K562 (cell line): ENCODE data around the gene TOM1L2. TPM values are rescaled to one million over a fixed set of nuclear protein-coding genes. Genes with fewer than 3 reads are reported as not detected.

ENCODE experiments used
- ATAC-seq: fragments of 200-7000 bp; cut with Tn5 transposase; 3 replicates; pipeline ENCODE4 v1.9.1; 2020; ENCODE audit warnings: moderate library complexity
- BruUV-seq: library from RNA; stranded (reverse); fragments of 400-500 nt; replicated peaks from 2 replicates; lab custom pipeline; 2021; lab: Mats Ljungman, UMichigan
- CTCF ChIA-PET: fragments of 300-600 bp; formaldehyde crosslinking; extraction: SDS; loops from one replicate; lab custom pipeline; 2021; ENCODE audit warnings: low intra/inter-chr PET ratio; lab: Yijun Ruan, JAX
- POLR2A ChIA-PET: fragments of 300-600, 350-650 bp; sonication (Branson Sonifier 250); formaldehyde crosslinking; extraction: SDS; loops from one replicate; lab custom pipeline; 2021; ENCODE audit warnings: antibody characterized with exemption, inconsistent platforms; lab: Yijun Ruan, JAX
- DNase-seq, 4 experiments: peaks; one replicate each; pipeline versions ENCODE4 v3.0.0 to v3.0.0-alpha.2; 2011 to 2018; ENCODE audit warnings: low spot score in 3 of 4, mixed read lengths in 3 of 4; ENCODE audit errors: extremely low read depth in 1 of 4
- FAIRE-seq: peaks from 2 replicates; lab custom pipeline; 2011; peaks lifted over from hg19 to GRCh38; lab: Jason Lieb, UNC
- H2AFZ ChIP-seq: 2 replicates; pipeline ENCODE4 v1.6.0; 2011; ENCODE audit warnings: low read depth, low read length, control low read depth, inconsistent platforms
- H3K27ac ChIP-seq: fragments of 200-600 bp; 3 replicates; pipeline ENCODE4 v1.8.0; 2011; ENCODE audit warnings: low read depth, mild to moderate bottlenecking, control low read depth, inconsistent platforms, low read length, moderate library complexity, mixed read lengths; ENCODE audit errors: extremely low read depth
- H3K27me3 ChIP-seq, 2 experiments: fragments of 300-600 bp in 1 of 2; 2 replicates in 1 of 2; 3 replicates in 1 of 2; pipeline versions ENCODE4 v1.6.0 to v1.8.0; 2011; ENCODE audit warnings: inconsistent platforms in 2 of 2, low read length in 2 of 2, mild to moderate bottlenecking in 1 of 2, mixed read lengths in 1 of 2, moderate library complexity in 1 of 2; ENCODE audit not compliant: control insufficient read depth in 2 of 2, insufficient read depth in 2 of 2
- H3K36me3 ChIP-seq: fragments of 300-600 bp; 3 replicates; pipeline ENCODE4 v1.8.0; 2011; ENCODE audit warnings: mild to moderate bottlenecking, low read length, inconsistent platforms; ENCODE audit not compliant: control insufficient read depth, insufficient read depth
- H3K4me1 ChIP-seq, 2 experiments: fragments of 200-600 bp in 1 of 2; replicated peaks in 1 of 2; 2 replicates in 1 of 2; 3 replicates in 1 of 2; pipeline versions ENCODE4 v1.5.1 to v1.8.0; 2011; ENCODE audit warnings: inconsistent platforms in 2 of 2, low read length in 2 of 2, mild to moderate bottlenecking in 1 of 2, mixed read lengths in 1 of 2, moderate library complexity in 1 of 2; ENCODE audit not compliant: control insufficient read depth in 2 of 2, insufficient read depth in 2 of 2
- H3K4me2 ChIP-seq: 2 replicates; pipeline ENCODE4 v1.6.1; 2011; ENCODE audit warnings: low read length, control low read depth, inconsistent platforms, mixed read lengths; ENCODE audit not compliant: insufficient read depth
- H3K4me3 ChIP-seq: fragments of 200-600 bp; sonication (generic), shearing (Covaris generic); 2 replicates; pipeline ENCODE4 v1.5.1; 2016; ENCODE audit warnings: control low read depth, inconsistent platforms
- H3K79me2 ChIP-seq: fragments of 200-600 bp; 3 replicates; pipeline ENCODE4 v1.8.0; 2011; ENCODE audit warnings: low read length, inconsistent platforms; ENCODE audit not compliant: control insufficient read depth, insufficient read depth
- H3K9ac ChIP-seq, 2 experiments: 2 replicates each; pipeline versions ENCODE4 v1.6.0 to v1.6.1; 2011; ENCODE audit warnings: low read depth in 2 of 2, low read length in 2 of 2, control low read depth in 1 of 2, inconsistent platforms in 1 of 2, mild to moderate bottlenecking in 1 of 2, mixed read lengths in 1 of 2; ENCODE audit not compliant: insufficient read depth in 1 of 2
- H3K9me1 ChIP-seq: one replicate; pipeline ENCODE4 v1.6.0; 2011; ENCODE audit warnings: inconsistent platforms, mild to moderate bottlenecking, low read length, moderate library complexity; ENCODE audit not compliant: control insufficient read depth, insufficient read depth
- H3K9me3 ChIP-seq: replicated peaks from 2 replicates; pipeline ENCODE4 v1.5.1; 2011; ENCODE audit warnings: low read depth, low read length, inconsistent platforms; ENCODE audit not compliant: control insufficient read depth, insufficient read depth
- H4K20me1 ChIP-seq: replicated peaks from 2 replicates; pipeline ENCODE4 v1.6.1; 2011; ENCODE audit warnings: low read length, inconsistent platforms, mixed read lengths; ENCODE audit not compliant: control insufficient read depth, insufficient read depth
- HNRNPLL ChIP-seq: fragments of 200-400 bp; formaldehyde crosslinking; IDR thresholded peaks from 2 replicates; pipeline ENCODE4 v1.6.1; 2017; ENCODE audit warnings: low read length, low read depth, mild to moderate bottlenecking; ENCODE audit not compliant: poor library complexity, severe bottlenecking
- ZNF174 ChIP-seq: fragments of 250-450 bp; sonication (Bioruptor Pico); IDR thresholded peaks from 2 replicates; pipeline ENCODE4 v1.4.0; 2020; ENCODE audit warnings: mild to moderate bottlenecking
- WGBS: fragments of 100-300 bp; shearing (Covaris generic); methylation state at CpG from one replicate; pipeline ENCODE4 v1.1.6; 2016; ENCODE audit warnings: low coverage, mixed read lengths; ENCODE audit not compliant: insufficient coverage; ENCODE audit errors: missing lambda C conversion rate; 5-methylcytosine and 5-hydroxymethylcytosine counted together
- in situ Hi-C: fragments of 300-500 bp; cut with MboI; formaldehyde crosslinking; loops from 4 replicates; pipeline ENCODE4 v1.15.0; 2018; ENCODE audit warnings: inconsistent platforms, mixed read lengths
- intact Hi-C: fragments of 100-400 bp; cut with micrococcal nuclease; formaldehyde crosslinking; loops from 2 replicates; pipeline ENCODE4 v1.14.2; 2022
- polyA plus RNA-seq, 8 experiments: library from polyadenylated mRNA; depleted of rRNA in 4 of 8; stranded (reverse) in 5 of 8; unstranded in 3 of 8; fragments of >200 nt; fragmentation: Nextera tagmentation in 2 of 8; fragmentation: Illumina TruSeq in 1 of 8; extraction: Ambion mirVana in 2 of 8; extraction: Trizol in 1 of 8; gene quantifications; 2 replicates each; pipeline versions ENCODE4 v1.2.1 to v1.2.3, GENCODE V29; 2011 to 2014; ENCODE audit warnings: inconsistent platforms in 1 of 8, missing spikeins in 1 of 8
- total RNA-seq, 7 experiments: library from RNA; depleted of rRNA in 6 of 7; stranded (reverse); fragments of >200 nt in 6 of 7; fragmentation: Illumina TruSeq in 2 of 7; extraction: Trizol in 2 of 7; gene quantifications; 2 replicates each; pipeline versions ENCODE4 v1.2.1 to v1.2.3, GENCODE V29; 2011 to 2021; ENCODE audit warnings: low replicate concordance in 1 of 7
- TF ChIP-seq, protein P1 (sequence below): fragments of 250-450 bp; sonication (Bioruptor Pico); IDR thresholded peaks from 2 replicates; pipeline ENCODE4 v1.9.0; 2021; ENCODE audit warnings: mild to moderate bottlenecking, inconsistent platforms
- TF ChIP-seq, protein P2 (sequence below): fragments of 450-650 bp; conservative IDR thresholded peaks from 2 replicates; pipeline ENCODE4 v1.6.1; 2016; ENCODE audit warnings: missing genetic modification characterization, low read depth, mild to moderate bottlenecking, missing compliant biosample characterization, moderate library complexity

The TOM1L2 gene
- total and polyA plus RNA-seq, 9 of the 15 experiments (the other 6 are each of a cell fraction or from before 2014, with no cell fraction given) = 0.07 to 6.0 (median 2.5) TPM

GRCh38 chr17:17820046-17820445 lies 152.2 kb downstream of the TOM1L2 start:
- H3K36me3 ChIP-seq = peaks cover 79% of the 10 kb centered on the region; the same call in 2 of the 3 replicates
- peaks cover 77% of the 10 kb centered on the region for H3K79me2 ChIP-seq
- no TSS peak for BruUV-seq
- ATAC-seq (no peak), DNase-seq (no peak), FAIRE-seq (no peak)
- no peak overlapping the region for H3K4me3 ChIP-seq
- WGBS = 73% methylated on average over 3 of the region's 10 CpGs
- H3K4me1 ChIP-seq = peaks cover 61 to 89% of the 10 kb centered on the region in 2 experiments
- intact Hi-C loops = loop anchor here (10.0 kb wide), 1 partner anchor 135 kb away; the partner anchor contains the start of gene RAI1
- peak overlapping the region; percentile 85; the same call in 1 of the 2 replicates for H3K4me2 ChIP-seq
- H3K9me1 ChIP-seq = peaks cover 4% of the 10 kb centered on the region
- CTCF ChIA-PET = no interaction called here
- TF ChIP-seq, protein P1, sequence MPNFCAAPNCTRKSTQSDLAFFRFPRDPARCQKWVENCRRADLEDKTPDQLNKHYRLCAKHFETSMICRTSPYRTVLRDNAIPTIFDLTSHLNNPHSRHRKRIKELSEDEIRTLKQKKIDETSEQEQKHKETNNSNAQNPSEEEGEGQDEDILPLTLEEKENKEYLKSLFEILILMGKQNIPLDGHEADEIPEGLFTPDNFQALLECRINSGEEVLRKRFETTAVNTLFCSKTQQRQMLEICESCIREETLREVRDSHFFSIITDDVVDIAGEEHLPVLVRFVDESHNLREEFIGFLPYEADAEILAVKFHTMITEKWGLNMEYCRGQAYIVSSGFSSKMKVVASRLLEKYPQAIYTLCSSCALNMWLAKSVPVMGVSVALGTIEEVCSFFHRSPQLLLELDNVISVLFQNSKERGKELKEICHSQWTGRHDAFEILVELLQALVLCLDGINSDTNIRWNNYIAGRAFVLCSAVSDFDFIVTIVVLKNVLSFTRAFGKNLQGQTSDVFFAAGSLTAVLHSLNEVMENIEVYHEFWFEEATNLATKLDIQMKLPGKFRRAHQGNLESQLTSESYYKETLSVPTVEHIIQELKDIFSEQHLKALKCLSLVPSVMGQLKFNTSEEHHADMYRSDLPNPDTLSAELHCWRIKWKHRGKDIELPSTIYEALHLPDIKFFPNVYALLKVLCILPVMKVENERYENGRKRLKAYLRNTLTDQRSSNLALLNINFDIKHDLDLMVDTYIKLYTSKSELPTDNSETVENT (CRISPR knock-in tag) = no peak
- TF ChIP-seq ZNF174 (CRISPR knock-in tag) (no peak), HNRNPLL (no peak)
- TF ChIP-seq, protein P2, sequence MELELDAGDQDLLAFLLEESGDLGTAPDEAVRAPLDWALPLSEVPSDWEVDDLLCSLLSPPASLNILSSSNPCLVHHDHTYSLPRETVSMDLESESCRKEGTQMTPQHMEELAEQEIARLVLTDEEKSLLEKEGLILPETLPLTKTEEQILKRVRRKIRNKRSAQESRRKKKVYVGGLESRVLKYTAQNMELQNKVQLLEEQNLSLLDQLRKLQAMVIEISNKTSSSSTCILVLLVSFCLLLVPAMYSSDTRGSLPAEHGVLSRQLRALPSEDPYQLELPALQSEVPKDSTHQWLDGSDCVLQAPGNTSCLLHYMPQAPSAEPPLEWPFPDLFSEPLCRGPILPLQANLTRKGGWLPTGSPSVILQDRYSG (tag) = no peak
- H3K9ac ChIP-seq = peak overlapping the region; percentile 75 to 92; a peak in 3 of 4 replicates
- H3K9me3 ChIP-seq = no peaks in the 10 kb centered on the region
- no peaks in the 10 kb centered on the region for H3K27me3 ChIP-seq
- H2AFZ ChIP-seq = no peak overlapping the region
- in situ Hi-C loops = no loop called here
- POLR2A ChIA-PET = interaction anchor here (0.6 to 1.5 kb wide), 6 partner anchors 9 to 108 kb away, joined by 3 to 8 read pairs (median 3); no protein-coding TSS in a partner anchor
- H3K27ac ChIP-seq = peak overlapping the region; percentile 86; the same call in 2 of the 3 replicates
- peaks cover 52% of the 10 kb centered on the region for H4K20me1 ChIP-seq
